Left ventricle myocardium inferior (tissue), 1 donor: ENCODE results near the gene GTF3A. TPM values are rescaled to one million over a fixed set of nuclear protein-coding genes. Genes with fewer than 3 reads are reported as not detected.

Source experiments
- DNase-seq: peaks from one replicate; pipeline ENCODE4 v3.0.0-alpha.2; 2020
- H3K27ac ChIP-seq: fragments of 200-600 bp; replicated peaks from 2 replicates; pipeline ENCODE4 v1.8.0; 2021
- H3K27me3 ChIP-seq: fragments of 200-600 bp; 2 replicates; pipeline ENCODE4 v1.8.0; 2021; ENCODE audit warnings: low read depth
- H3K36me3 ChIP-seq: fragments of 200-600 bp; 2 replicates; pipeline ENCODE4 v1.8.0; 2021
- H3K4me1 ChIP-seq: fragments of 200-600 bp; 2 replicates; pipeline ENCODE4 v1.8.0; 2021
- H3K4me3 ChIP-seq: fragments of 200-600 bp; 2 replicates; pipeline ENCODE4 v1.8.0; 2021; ENCODE audit warnings: mild to moderate bottlenecking, moderate library complexity
- H3K9me3 ChIP-seq: fragments of 200-600 bp; replicated peaks from 2 replicates; pipeline ENCODE4 v1.8.0; 2021
- intact Hi-C: fragments of 100-400 bp; cut with micrococcal nuclease; formaldehyde crosslinking; loops from one replicate; pipeline ENCODE4 v1.11.0; 2022
- total RNA-seq: library from RNA; stranded (reverse); fragmentation: NEBNext Ultra II Directional; extraction: Animal tissue kit (Norgen Biotek cat#: 25700); gene quantifications from one replicate; pipeline ENCODE4 v1.2.1, GENCODE V29; 2021
- TF ChIP-seq, protein P1 (sequence below): fragments of 200-600 bp; IDR thresholded peaks from 2 replicates; pipeline ENCODE4 v1.8.0; 2021; ENCODE audit warnings: antibody characterized with exemption, mild to moderate bottlenecking, borderline replicate concordance
- donor health status: DM: no; HTN: yes; CAD: no; lungs with severe emphysema.

The GTF3A gene
- total RNA-seq, 1 donor from 2014 or later: 176 TPM

DNA sequence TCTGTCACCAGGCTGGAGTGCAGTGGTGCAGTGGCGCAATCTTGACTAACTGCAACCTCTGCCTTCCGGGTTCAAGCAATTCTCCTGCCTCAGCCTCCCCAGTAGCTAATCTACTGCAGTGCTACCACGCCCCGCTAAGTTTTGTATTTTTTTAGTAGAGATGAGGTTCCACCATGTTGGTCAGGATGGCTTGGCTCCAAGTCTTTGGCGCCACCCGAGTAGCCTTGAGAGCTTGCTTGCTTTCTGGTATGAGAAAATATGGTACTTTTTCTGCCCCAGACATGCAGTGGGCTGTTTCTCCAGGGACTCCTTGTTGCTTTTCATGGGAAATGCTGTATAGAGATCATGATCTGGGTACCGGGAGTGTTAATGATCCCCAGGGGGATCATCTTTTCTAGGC, 34.5 kb upstream of the GTF3A start:
- TF ChIP-seq, protein P1, sequence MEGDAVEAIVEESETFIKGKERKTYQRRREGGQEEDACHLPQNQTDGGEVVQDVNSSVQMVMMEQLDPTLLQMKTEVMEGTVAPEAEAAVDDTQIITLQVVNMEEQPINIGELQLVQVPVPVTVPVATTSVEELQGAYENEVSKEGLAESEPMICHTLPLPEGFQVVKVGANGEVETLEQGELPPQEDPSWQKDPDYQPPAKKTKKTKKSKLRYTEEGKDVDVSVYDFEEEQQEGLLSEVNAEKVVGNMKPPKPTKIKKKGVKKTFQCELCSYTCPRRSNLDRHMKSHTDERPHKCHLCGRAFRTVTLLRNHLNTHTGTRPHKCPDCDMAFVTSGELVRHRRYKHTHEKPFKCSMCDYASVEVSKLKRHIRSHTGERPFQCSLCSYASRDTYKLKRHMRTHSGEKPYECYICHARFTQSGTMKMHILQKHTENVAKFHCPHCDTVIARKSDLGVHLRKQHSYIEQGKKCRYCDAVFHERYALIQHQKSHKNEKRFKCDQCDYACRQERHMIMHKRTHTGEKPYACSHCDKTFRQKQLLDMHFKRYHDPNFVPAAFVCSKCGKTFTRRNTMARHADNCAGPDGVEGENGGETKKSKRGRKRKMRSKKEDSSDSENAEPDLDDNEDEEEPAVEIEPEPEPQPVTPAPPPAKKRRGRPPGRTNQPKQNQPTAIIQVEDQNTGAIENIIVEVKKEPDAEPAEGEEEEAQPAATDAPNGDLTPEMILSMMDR: no peak
- no peak for DNase-seq
- Histone ChIP-seq H3K4me1 (no peaks in the 10 kb centered on the region), H3K27me3 (peaks cover 22% of the 10 kb centered on the region), H3K36me3 (no peaks in the 10 kb centered on the region), H3K4me3 (no peak overlapping the region), H3K27ac (no peak overlapping the region), H3K9me3 (no peaks in the 10 kb centered on the region)
- intact Hi-C loops: no loop called here

DNA sequence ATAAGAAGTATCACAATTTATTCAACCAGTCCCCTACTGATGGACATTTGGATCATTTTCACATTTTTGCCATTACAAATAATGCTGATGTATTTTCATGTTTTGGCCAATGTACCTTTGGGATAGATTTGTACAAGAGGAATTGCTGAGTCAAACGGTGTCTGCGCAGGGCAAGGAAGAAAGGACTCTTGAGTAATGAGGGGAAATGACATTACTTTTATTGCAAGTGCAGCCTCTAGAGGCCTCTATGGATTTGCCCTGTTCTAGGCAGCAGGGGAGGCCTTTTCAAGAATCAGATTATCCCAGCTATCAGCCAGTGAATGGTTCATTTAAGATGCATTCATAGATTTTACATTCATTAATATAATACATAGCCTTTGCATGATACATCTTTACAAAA, 32.9 kb upstream of the GTF3A start:
- no peak for DNase-seq
- no peak overlapping the region for H3K27ac ChIP-seq
- TF ChIP-seq, protein P1: no peak
- no peak overlapping the region for H3K4me3 ChIP-seq
- no peaks in the 10 kb centered on the region for H3K4me1 ChIP-seq
- H3K9me3 ChIP-seq: no peaks in the 10 kb centered on the region
- H3K36me3 ChIP-seq: no peaks in the 10 kb centered on the region
- intact Hi-C loops: no loop called here
- H3K27me3 ChIP-seq: peaks cover 24% of the 10 kb centered on the region

DNA sequence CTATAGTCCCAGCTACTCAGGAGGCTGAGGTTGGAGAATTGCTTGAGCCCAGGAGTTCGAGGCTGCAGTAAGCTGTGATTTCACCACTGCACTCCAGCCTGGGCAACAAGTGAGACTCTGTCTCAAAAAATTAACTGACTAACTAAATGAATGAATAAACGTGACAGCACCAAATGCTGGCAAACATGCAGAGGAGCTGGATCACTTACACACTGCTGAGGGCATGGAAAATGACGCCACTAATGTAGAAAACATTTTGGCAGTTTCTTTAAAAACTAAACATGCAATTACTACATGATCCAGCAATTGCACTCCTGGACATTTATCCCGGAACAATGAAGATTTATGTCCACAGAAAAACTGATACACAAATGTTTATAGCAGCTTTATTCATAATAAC, 31.3 kb upstream of the GTF3A start:
- no peak for DNase-seq
- Histone ChIP-seq H3K27me3 (peaks cover 16% of the 10 kb centered on the region), H3K27ac (no peak overlapping the region), H3K4me1 (no peaks in the 10 kb centered on the region), H3K4me3 (no peak overlapping the region), H3K9me3 (no peaks in the 10 kb centered on the region), H3K36me3 (no peaks in the 10 kb centered on the region)
- TF ChIP-seq, protein P1: no peak
- intact Hi-C loops: no loop called here

DNA sequence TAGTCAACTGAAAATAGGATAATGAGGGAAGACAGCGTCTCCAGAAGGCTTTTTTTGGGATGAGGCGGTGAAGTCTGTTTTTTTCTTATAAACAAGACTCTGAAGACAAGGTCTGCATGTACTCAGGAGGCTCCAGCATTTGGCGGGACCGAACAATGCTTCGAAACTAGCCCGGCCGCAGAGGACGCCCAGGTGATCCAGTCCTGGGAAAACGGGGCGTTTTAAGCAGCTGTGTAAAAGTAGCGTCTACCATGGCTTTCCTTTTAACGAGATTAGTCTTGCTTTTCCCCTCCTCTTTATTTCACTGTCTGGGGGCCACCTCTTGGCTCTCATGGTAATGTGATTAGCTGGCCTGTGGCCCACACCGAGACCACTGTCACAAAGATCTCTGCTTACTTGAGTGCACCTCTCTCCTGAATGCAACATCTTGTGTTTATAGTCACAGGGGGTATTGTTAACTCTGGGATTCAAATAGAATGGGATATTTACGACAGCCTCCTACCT, 29.4 kb upstream of the GTF3A start:
- Histone ChIP-seq H3K27me3 (peaks cover 10% of the 10 kb centered on the region), H3K4me3 (no peak overlapping the region), H3K36me3 (no peaks in the 10 kb centered on the region), H3K27ac (no peak overlapping the region), H3K4me1 (no peaks in the 10 kb centered on the region), H3K9me3 (no peaks in the 10 kb centered on the region)
- intact Hi-C loops: no loop called here
- no peak for DNase-seq
- TF ChIP-seq, protein P1: no peak

DNA sequence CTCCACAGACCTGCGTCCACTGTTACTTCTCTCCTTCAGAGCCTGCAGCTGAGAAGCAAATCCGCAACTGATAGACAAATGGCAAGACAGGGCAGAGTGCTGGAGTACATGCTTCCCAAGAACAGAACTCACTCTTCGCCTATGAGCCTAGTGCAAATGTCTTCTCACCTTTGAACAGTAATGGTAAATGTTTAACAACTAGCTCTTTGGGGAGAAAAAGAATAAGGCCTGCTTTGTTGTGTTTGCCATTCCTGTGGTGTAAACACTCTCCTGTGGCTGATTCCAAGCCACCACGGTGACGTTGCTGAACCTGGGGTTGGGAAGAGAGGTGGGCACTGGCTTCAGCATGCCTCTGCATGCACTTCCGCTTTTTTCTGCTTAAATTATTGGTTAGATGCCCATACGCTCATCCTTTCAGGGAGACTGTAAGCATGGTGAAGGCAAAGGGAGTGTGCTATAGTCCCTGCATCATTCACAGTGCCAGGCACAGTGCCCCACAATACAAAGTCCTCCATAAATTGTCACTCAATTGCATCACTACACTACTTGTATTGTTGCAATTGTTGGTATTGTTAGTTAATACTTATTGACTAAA, 28.1 kb upstream of the GTF3A start:
- H3K9me3 ChIP-seq: no peaks in the 10 kb centered on the region

More for the DNA sequence above, 28.1 kb upstream of the GTF3A start:
- H3K27me3 ChIP-seq: peaks cover 13% of the 10 kb centered on the region
- TF ChIP-seq, protein P1: no peak
- H3K27ac ChIP-seq: no peak overlapping the region
- H3K36me3 ChIP-seq: no peaks in the 10 kb centered on the region
- DNase-seq: no peak
- no peaks in the 10 kb centered on the region for H3K4me1 ChIP-seq
- H3K4me3 ChIP-seq: no peak overlapping the region
- intact Hi-C loops: no loop called here
